ENCODE data around the gene GSN.

Gene GSN

DNA sequence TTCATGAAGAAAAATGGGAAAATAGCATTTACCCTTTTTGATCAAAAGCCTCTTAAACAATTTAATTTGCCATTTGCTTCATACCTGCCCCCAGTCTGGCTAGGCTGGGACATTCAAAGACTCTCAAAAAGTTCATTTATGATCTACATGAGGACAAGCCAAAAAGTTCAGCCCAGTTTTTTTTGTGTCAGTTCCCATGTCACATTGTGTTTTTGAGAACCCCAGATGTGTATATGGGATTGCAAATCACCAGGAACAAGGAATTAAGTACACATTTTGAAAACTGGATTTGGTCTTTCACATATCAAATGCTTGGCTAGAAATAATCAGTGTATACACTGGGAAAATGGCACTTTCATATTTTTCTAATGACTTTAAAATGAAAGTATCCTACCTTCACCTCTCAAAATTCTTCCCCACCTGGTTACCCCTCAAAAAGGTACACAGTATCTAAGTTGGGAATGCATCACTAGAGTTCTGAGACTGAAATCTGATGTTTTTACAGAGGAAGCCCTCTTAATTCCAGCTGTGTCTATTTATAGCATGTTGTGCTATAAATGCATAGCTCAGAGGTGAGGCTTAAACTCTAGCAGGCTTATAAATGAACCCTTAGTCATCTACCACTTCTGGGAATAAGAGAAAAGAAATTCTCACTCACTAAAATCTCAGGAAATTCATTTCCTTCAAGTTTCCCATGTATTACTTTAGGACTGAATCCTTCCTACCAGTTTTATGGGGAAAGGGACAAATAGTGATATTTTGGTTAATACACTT, 92.8 kb downstream of the GSN start:
- peak; percentile 59 for DNase-seq (ENCODE audit: low read depth)
- no peak overlapping the region for H3K4me3 ChIP-seq (ENCODE audit: low read depth, low read length)

DNA sequence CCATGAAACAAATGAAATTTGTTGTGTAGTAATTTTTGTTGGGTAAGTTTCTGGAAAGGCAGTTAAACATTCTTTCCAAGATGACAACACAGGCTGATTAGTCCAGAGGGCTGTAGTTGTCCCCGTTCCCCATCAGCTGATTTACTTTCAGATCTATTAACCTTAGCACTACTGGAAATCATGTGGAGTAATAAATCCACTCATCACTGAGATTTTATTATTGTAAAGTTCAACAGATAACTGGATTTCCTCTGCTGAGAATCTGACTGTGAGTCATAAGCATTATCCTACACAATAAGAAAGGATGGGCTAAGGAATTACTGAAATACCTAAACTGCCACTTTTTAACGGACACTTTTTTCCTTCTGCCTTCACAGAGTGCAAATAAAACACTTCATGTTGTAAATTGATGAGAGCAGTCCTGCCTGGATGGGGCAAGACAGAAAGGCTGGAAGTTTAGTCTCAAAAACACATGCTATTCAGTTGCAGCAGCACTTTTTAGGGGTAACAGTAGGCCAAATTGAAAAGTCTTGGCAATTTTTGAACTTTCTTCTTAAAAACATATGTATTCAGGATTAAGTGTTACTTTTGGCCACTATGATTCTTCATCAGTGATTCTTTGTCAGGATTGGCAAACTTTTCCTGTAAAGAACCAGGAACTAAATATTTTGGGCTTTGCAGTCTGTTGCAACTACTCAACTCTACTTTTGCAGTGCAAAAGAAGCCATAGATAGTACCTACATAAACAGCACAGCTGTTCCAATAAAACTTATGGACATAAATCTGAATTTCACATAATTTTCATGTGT, 95.1 kb downstream of the GSN start:
- peak; percentile 79 for DNase-seq (ENCODE audit: low read depth)
- H3K4me3 ChIP-seq (ENCODE audit: low read depth, low read length), result no peak overlapping the region

GRCh38 chr9:121363622-121363961, 95.6 kb downstream of the GSN start:
- no peak for DNase-seq (ENCODE audit: low read depth)
- H3K4me3 ChIP-seq (ENCODE audit: low read depth, low read length), result no peak overlapping the region

DNA sequence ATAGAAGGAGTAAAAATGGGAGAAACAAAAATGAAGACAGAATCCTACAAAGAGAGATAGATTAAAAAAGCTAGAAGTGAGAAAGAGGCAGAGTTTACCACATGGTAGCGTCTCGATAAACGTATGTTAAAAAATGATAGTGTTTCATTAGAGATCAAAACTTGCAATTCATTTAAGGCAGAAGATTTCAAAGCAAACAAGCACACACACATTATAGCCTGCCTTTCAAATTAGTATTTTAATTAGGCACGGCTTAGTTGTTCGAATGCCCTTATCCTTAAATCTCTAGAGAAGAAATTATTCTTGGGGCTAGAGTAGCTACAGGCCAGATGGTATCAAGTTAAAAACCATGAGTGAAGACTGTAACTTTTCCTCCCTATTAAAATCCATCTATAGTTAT, 96.1 kb downstream of the GSN start:
- no peak overlapping the region for H3K4me3 ChIP-seq (ENCODE audit: low read depth, low read length)

GRCh38 chr9:121364886-121365285, 96.9 kb downstream of the GSN start:
- H3K4me3 ChIP-seq (ENCODE audit: low read depth, low read length), result no peak overlapping the region
- DNase-seq (ENCODE audit: low read depth), result no peak

More for the DNA sequence above, 96.1 kb downstream of the GSN start:
- DNase-seq (ENCODE audit: low read depth), result no peak

DNA sequence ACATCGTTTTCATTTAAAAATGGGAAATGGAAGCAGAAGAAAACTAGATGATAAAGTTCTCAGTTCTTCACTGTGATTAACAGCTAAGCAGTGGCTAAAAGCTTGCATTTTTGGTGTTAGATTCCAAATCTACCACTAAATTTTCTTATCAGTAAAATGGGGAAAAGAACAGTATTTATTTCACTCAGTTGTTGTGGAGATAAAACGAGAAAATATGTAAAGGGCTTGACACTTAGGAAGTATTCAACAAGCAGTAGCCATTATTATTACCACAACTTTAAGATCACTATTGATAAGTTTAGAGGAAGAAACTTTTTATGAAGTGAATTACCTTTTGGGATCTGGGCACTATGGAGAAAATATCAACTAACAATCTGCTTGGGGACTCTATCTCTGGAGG, 97.6 kb downstream of the GSN start:
- DNase-seq (ENCODE audit: low read depth), result no peak
- no peak overlapping the region for H3K4me3 ChIP-seq (ENCODE audit: low read depth, low read length)

GRCh38 chr9:121366611-121367192, 98.7 kb downstream of the GSN start:
- no peak overlapping the region for H3K4me3 ChIP-seq (ENCODE audit: low read depth, low read length)
- DNase-seq (ENCODE audit: low read depth), result no peak

DNA sequence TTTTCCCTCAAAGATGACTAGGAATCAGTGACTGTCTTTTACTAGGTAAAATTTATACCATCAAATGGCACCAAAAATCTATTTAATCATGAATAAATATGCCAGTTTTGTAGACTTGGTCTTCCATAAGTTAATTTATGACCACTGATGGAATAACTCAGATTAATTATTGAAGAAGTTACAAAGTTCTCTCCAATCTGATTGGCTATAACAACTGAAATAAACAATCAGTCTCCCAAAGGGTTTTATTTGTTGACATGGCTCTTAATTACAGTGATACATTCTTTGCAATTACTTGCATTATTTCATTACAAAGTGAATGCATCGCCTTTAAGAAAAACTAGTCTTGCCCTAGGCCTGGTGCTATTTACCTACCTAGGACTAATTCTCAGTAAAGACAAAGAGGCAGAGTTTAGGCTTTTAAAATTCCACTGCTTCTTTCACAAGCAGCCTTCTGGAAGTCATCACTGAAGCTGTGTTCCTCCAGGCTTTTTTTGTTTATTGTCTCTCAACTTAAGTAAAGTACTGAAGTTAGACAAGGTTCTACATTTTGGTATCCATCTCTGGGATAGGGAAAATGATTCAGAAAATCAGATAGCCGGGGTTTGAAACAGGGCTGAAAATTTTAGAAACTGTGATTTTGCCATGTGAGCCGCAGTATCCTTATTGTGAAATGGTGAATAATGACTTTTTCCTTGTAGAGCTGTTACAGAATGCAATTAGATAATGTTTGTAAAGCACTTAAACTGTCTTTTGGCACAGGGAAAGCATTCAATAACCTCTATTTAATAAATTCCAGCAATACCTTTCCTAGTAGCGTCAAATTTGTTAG, 99.6 kb downstream of the GSN start:
- no peak for DNase-seq (ENCODE audit: low read depth)
- peak overlapping the region; percentile 2 for H3K4me3 ChIP-seq (ENCODE audit: low read depth, low read length)

DNA sequence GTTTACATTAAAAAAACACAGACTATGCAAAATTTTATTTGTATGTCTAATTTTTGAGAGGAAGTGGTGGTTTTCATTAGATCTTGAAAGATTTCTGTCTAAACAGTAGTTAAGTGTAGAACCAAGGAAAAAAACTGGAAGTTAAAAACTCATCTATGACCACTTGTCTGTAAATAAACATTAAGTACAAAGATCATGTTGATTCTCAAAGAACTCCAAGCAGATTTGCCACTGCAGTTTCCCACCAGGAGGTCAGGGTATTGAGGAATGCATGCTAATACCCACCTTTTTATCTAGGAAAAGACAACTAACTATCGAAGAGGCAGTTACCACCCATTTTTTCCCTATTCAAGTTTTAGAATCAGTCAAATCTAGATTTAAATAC, 100.2 kb downstream of the GSN start:
- no peak for DNase-seq (ENCODE audit: low read depth)
- H3K4me3 ChIP-seq (ENCODE audit: low read depth, low read length), result peak overlapping the region; percentile 76

GRCh38 chr9:121368745-121369144, 100.8 kb downstream of the GSN start:
- H3K4me3 ChIP-seq (ENCODE audit: low read depth, low read length), result peak overlapping the region; percentile 76
- no peak for DNase-seq (ENCODE audit: low read depth)

DNA sequence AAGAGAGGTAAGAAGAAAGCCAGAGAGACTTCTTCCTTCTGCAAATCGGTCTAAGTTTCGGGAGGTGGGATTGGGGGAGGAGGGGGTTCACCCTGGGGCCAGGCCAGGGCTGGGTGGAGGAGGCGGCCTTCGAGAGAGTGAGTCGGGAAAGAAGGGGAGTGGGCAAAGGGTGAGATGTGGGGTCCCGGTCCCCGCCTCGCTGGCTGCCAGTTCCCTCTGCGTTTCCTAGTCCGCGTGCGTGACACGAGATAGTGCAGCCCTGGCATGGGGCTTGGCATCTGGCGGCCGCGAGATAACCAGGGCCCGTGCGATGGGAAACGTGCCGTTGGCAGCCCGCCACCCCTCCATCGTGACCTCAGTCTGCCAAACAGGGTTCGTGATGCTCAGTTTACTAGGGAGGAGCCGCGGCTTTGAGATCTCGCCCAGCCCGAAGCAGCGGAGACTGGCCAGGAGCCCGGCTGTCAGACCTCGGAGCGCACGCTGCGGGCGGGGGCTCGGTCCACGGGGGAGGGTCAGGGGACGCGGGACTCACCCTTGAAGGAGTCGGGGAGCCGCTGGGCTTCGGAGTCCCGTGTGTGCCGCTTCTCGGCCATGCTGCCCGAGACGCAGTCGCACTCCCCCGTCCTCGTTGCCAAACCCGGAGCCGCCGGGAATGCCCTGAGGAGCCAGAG, 101.8 kb downstream of the GSN start, which contains the start of gene STOM:
Gene STOM (minus strand): TSS at position 656 of the 671 bp plus-strand sequence. CDS start 63 bp downstream, at position 593.
- no peak for DNase-seq (ENCODE audit: low read depth)
- peak within 1 kb of the TSS; percentile 76 for H3K4me3 ChIP-seq (ENCODE audit: low read depth, low read length)

DNA sequence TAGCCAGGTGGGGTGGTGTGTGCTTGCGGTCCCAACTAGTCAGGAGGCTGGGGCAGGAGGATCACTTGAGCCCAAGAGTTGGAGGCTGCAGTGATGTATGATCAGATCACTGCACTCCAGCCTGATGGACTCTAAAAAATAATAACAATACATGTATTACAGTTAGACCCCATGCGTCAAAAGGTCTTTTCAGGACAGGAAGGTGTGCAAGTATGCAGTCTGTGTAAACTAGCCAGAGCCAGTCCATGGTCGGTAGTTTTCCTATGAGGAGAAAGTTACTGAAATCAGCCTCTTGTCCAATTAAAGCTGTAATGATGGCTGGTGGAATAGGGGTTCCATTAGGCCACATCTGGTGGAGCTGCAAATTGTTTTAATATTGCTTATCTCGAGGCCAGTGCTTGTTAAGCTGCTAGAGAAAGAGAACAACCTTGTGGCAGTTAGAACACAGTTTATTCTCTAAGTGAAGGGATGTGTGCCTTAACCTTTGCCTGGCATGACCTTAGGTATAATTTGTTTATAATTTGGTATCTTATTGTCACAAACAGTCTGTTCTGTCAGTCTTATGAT, 103.6 kb downstream of the GSN start:
- DNase-seq (ENCODE audit: low read depth), result no peak
- H3K4me3 ChIP-seq (ENCODE audit: low read depth, low read length), result no peak overlapping the region

DNA sequence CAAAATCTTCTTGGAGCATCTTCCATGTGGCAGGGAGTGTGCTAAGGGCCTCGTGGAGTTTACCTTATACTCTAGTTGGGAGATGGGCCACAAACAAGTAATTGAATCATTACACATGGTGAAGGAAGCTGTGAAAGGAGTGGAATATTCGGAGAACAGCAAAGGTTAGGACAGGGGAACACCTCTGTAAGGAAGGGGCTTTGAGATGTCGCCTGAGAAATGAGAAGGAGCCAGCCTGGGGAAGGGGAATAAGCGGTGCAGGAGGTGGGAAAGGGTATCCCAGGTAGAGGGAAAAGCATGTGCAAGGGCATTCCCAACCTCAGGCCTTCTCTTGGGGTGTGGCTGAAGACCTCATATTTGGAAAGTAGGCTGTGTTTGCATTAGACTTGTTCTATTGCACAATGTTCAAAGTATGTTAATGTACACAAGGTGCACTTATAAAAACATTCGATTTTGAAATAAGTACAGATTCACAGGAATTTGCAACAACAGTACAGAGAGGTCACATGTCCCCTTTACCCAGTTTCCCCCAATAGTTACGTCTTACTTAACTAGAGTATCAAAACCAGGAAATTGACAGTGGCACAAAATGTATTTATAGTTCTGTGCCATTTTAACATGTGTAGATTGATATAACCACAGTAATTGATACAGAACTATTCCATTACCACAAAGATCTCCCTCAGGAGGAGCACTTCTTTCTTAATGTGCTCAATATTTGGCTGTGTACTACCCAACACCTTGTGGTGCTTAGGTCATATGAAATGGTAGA, 104.5 kb downstream of the GSN start:
- peak; percentile 58 for DNase-seq (ENCODE audit: low read depth)
- H3K4me3 ChIP-seq (ENCODE audit: low read depth, low read length), result no peak overlapping the region

- H3K4me3 ChIP-seq (ENCODE audit: low read depth, low read length), result no peak overlapping the region
- no peak for DNase-seq (ENCODE audit: low read depth)
Observed at GRCh38 chr9:121373011-121373729, 105.2 kb downstream of the GSN start.

DNA sequence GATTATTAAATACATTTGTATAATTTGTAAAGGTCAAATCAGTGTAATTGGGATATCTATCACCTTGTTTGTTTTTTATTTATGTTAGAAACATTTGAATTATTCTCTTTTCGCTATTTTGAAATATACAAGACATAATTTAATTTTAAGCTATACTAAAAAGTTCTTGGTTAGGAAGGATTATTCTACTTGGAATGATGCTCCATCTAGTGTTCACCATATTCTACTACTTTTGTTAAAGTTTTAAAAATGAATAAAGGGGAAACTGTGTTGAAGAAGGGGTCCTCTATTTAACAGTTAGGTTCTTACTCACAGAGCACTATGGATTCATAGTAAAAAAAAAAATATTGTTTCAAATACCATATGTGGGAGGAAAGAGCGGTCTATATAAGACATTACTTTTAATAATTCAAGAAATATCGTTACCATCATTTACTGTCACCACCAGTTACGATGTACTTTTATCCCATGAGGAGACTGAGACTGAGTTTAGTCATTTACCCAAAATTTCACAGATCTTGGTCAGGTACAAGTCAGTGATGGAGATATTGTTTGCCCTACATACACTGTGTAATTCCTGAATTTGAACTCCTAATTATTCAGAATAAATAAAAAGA, 108.4 kb downstream of the GSN start:
- no peak for DNase-seq (ENCODE audit: low read depth)
- H3K4me3 ChIP-seq (ENCODE audit: low read depth, low read length), result no peak overlapping the region

- DNase-seq (ENCODE audit: low read depth), result no peak
- no peak overlapping the region for H3K4me3 ChIP-seq (ENCODE audit: low read depth, low read length)
Observed at GRCh38 chr9:121380846-121381245, 112.9 kb downstream of the GSN start.
